Osteoblast (primary cell): ENCODE results near the gene SH2B3. TPM values are rescaled to one million over a fixed set of nuclear protein-coding genes. Genes with fewer than 3 reads are reported as not detected.

Experiments used
- DNase-seq: peaks from one replicate; pipeline ENCODE4 v3.0.0; 2011; ENCODE audit warnings: low spot score, mixed read lengths; ENCODE audit not compliant: insufficient read length; ENCODE audit errors: missing footprints
- H2AFZ ChIP-seq: 2 replicates; pipeline ENCODE4 v1.6.0; 2011; ENCODE audit warnings: mild to moderate bottlenecking, low read length
- H3K27ac ChIP-seq: 2 replicates; pipeline ENCODE4 v1.5.1; 2011; ENCODE audit warnings: mild to moderate bottlenecking, low read depth, low read length, moderate library complexity
- H3K27me3 ChIP-seq: 2 replicates; pipeline ENCODE4 v1.6.0; 2012; ENCODE audit warnings: mild to moderate bottlenecking, control low read depth, inconsistent platforms, low read length, moderate library complexity; ENCODE audit not compliant: insufficient read depth
- H3K36me3 ChIP-seq: 2 replicates; pipeline ENCODE4 v1.5.1; 2011; ENCODE audit warnings: mild to moderate bottlenecking, low read length, control low read depth, moderate library complexity; ENCODE audit not compliant: insufficient read depth
- H3K4me1 ChIP-seq: 2 replicates; pipeline ENCODE4 v1.5.1; 2011; ENCODE audit warnings: mild to moderate bottlenecking, low read length, control low read depth, moderate library complexity; ENCODE audit not compliant: insufficient read depth
- H3K4me2 ChIP-seq: 2 replicates; pipeline ENCODE4 v1.6.0; 2011; ENCODE audit warnings: mild to moderate bottlenecking, low read length; ENCODE audit not compliant: insufficient read depth
- H3K4me3 ChIP-seq: fragments of 200-600 bp; sonication (generic); 3 replicates; pipeline ENCODE4 v1.5.1; 2012; ENCODE audit warnings: mild to moderate bottlenecking, low read length, inconsistent platforms; ENCODE audit not compliant: insufficient read depth
- H3K79me2 ChIP-seq: 2 replicates; pipeline ENCODE4 v1.6.0; 2012; ENCODE audit warnings: mild to moderate bottlenecking, low read length, control low read depth, inconsistent platforms; ENCODE audit not compliant: insufficient read depth
- H3K9me3 ChIP-seq: 2 replicates; pipeline ENCODE4 v1.5.1; 2011; ENCODE audit warnings: low read depth, low read length, control low read depth
- H4K20me1 ChIP-seq: 2 replicates; pipeline ENCODE4 v1.6.0; 2012; ENCODE audit warnings: mild to moderate bottlenecking, low read length, control low read depth; ENCODE audit not compliant: insufficient read depth
- CTCF ChIP-seq: IDR thresholded peaks from 2 replicates; pipeline ENCODE4 v1.5.1; 2011; ENCODE audit warnings: mild to moderate bottlenecking, low read depth, low read length, moderate library complexity; ENCODE audit errors: extremely low read depth
- total RNA-seq: library from RNA; depleted of rRNA; stranded (reverse); fragments of >200 nt; gene quantifications from 2 replicates; pipeline ENCODE4 v1.2.3, GENCODE V29; 2012

Gene SH2B3
- total RNA-seq, 1 donor = 51.4 TPM

- H2AFZ ChIP-seq = no peak overlapping the region
- H3K27ac ChIP-seq = peak overlapping the region; percentile 76
- no peaks in the 10 kb centered on the region for H3K27me3 ChIP-seq
- peaks cover 9% of the 10 kb centered on the region for H3K36me3 ChIP-seq
- H3K4me2 ChIP-seq = peak overlapping the region; percentile 93
- H3K4me1 ChIP-seq = peaks cover 65% of the 10 kb centered on the region
- TF ChIP-seq CTCF = no peak
- no peaks in the 10 kb centered on the region for H3K9me3 ChIP-seq
- no peak for DNase-seq
- H3K4me3 ChIP-seq = peak overlapping the region; percentile 93
- H4K20me1 ChIP-seq = peaks cover 34% of the 10 kb centered on the region
- peaks cover 71% of the 10 kb centered on the region for H3K79me2 ChIP-seq
These were observed 2.4 kb downstream of the SH2B3 start for GRCh38 chr12:111408116-111408440.

- H4K20me1 ChIP-seq = peaks cover 41% of the 10 kb centered on the region
- peak overlapping the region; percentile 76 for H3K27ac ChIP-seq
- TF ChIP-seq CTCF = no peak
- no peaks in the 10 kb centered on the region for H3K9me3 ChIP-seq
- H3K4me1 ChIP-seq = peaks cover 67% of the 10 kb centered on the region
- DNase-seq = peak; percentile 85
- no peaks in the 10 kb centered on the region for H3K27me3 ChIP-seq
- H2AFZ ChIP-seq = no peak overlapping the region
- peaks cover 77% of the 10 kb centered on the region for H3K79me2 ChIP-seq
- H3K4me2 ChIP-seq = peak overlapping the region; percentile 93
- peak overlapping the region; percentile 93 for H3K4me3 ChIP-seq
- H3K36me3 ChIP-seq = peaks cover 9% of the 10 kb centered on the region
These were observed 3.1 kb downstream of the SH2B3 start for GRCh38 chr12:111408686-111409402.

DNA sequence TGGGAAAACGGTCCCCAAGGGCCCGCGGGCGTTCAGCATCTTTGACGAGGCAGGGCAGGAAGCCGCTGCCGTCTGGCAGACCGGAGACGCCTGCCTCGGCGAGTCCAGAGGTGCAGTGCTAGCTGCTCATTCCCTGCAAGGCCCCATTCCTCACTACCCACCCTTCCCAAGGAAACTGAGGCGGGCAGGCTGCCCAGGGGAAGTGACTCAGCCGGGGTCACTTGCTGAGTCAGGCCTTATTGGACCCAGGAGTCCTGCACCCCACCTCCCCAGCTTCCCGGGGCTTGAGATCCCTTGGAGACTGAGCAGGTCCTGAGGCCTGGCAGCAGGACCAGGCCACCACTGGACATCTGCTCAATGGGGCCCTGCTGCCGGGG lies 3.7 kb downstream of the SH2B3 start:
- Histone ChIP-seq H3K9me3 (no peaks in the 10 kb centered on the region), H3K4me1 (peaks cover 73% of the 10 kb centered on the region), H3K4me3 (peak overlapping the region; percentile 93), H3K36me3 (peaks cover 9% of the 10 kb centered on the region), H2AFZ (no peak overlapping the region), H3K27ac (peak overlapping the region; percentile 76), H3K79me2 (peaks cover 82% of the 10 kb centered on the region), H3K27me3 (no peaks in the 10 kb centered on the region), H4K20me1 (peaks cover 47% of the 10 kb centered on the region), H3K4me2 (peak overlapping the region; percentile 93)
- no peak for TF ChIP-seq CTCF
- peak; percentile 91 for DNase-seq

DNA sequence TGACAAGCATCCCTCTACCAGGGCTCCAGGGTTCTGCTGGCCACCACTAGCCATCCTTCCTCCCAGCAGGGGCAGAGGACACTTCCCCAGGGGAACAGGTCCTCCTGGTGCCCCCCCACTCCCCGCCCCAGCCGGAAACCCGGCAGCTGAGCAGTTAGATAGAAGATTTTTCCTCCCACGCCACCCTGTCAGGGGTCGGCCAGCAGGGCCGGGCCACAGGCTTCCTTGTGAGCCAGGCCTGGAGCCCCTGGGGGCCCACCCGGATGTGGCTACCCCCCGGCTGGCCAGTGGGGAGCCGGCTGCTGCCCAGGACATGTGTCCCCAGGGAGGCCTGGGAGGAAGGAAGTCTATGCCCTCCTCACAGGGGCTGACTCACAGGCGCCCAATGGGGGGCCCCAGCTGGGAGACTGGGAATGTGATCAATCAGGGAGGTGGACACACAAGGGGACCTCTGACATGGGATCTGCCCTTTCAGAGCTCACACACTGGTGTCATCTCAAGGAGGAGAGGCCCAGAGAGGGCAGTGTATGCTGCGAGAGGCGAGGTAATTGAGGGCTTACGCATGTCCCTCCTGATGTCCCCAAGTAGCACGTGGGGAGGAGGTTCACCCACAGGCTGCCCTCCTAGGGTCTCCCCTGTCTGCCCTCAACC lies 4.2 kb downstream of the SH2B3 start:
- Histone ChIP-seq H4K20me1 (peaks cover 52% of the 10 kb centered on the region), H3K27me3 (no peaks in the 10 kb centered on the region), H3K4me3 (peak overlapping the region; percentile 93), H3K27ac (peak overlapping the region; percentile 76), H3K4me2 (peak overlapping the region; percentile 93), H3K36me3 (peaks cover 9% of the 10 kb centered on the region), H2AFZ (no peak overlapping the region), H3K79me2 (peaks cover 87% of the 10 kb centered on the region), H3K9me3 (no peaks in the 10 kb centered on the region), H3K4me1 (peaks cover 75% of the 10 kb centered on the region)
- TF ChIP-seq CTCF = no peak
- DNase-seq = peak; percentile 95
